ENCODE data around the gene MTCL3.
"Not testable (repeated sequence)": the region's sequence is repeated elsewhere in the genome, so short reads cannot be mapped to it uniquely, and the experiment has no call there.

MTCL3 gene

DNA sequence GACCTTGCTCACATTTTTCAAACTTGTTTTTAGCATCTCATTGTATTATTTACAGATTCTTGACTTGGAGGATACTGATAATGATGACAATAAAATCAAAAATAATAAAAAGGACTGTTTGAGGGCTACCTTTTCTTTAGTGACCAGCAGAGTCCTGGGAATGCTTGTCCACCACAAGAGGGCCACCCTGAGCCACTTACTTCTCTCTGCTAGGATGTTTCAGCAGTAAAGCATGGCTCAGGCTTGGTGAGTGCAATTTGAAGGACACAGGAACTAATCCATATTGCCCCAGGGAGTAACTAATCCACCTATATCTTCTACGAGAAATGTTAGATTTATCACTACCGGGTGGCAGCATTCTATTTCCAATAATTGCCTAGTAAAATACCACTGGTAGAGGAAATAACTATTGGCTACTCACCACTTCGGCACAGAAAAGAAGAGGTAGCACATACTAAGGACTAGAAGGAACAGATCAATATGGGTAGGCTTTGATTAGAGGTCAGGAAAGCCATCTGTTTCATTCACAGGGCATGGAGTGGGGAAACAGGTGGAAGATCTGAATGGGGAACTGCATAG, 54.2 kb downstream of the MTCL3 start:
- DNase-seq = peak; percentile 8 to 64 (median 40)

DNA sequence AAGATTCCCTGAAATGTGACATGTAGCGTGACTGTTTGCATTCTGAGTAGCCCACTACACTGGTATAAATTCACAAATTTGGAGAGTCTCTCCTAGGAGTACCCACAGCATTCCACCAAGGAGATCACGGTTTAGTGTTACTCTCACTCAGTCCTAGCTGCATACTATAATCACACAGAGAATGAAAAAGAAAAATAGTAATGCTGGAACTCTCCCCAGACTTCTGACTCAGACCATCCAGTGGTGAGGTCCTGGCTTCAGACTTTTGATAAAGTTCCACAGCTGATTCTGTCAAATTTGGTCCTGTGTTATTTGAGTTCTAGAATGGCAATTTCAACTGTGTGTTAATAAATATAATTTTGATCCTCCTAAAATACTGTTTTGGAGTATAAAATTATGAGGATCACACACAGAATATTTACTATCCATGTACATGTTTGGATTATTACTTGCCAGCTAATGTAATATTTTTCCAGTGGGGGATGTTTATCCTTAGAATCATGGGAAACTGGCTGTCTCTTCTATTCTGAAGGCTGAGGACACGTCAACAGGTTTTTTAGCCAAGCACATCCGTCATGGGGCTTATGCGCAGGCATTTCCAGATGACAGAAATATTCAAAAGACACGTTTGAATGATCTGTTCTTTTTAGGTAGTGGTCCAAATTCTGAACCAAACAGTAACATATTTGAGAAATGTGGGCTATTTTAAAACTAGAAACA, 54.8 kb downstream of the MTCL3 start:
- no peak for DNase-seq

DNA sequence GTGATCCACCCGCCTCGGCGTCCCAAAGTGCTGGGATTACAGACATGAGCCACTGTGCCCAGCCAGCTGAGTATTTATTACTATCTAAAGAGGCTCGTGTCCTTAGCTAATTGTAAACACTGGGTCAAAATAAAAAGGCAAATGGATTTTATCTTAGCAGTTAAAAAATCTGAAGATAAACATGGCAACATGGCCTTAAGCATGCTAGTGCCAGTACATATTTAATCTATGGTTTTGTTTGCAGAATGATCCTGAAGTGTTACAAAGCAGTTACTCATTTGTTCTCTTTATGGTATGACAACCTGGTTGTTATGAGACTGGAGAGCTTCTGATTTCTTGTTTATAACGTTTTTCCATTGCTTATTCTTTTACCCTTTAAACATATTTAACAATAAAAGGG, 56.1 kb downstream of the MTCL3 start:
- no peak for DNase-seq

DNA sequence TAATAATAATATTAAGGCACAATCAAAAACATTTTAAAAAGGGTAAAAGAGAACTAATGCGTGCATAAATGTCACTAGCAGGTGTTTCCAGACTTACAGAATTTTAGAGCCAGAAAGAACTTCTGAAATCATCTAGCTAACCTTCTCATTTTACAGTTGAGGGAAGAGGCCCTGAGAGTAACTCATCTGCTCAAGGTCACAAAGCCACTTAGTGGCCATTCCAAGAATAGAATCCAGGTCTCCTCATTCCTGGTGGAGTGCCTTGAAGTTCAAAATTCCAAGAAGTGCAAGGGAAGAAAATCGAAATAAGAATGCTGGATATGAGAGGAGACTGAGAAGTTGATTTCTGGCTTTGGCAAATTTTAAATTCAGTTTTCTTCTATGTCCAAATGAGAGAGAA, 56.8 kb downstream of the MTCL3 start:
- no peak for DNase-seq

DNA sequence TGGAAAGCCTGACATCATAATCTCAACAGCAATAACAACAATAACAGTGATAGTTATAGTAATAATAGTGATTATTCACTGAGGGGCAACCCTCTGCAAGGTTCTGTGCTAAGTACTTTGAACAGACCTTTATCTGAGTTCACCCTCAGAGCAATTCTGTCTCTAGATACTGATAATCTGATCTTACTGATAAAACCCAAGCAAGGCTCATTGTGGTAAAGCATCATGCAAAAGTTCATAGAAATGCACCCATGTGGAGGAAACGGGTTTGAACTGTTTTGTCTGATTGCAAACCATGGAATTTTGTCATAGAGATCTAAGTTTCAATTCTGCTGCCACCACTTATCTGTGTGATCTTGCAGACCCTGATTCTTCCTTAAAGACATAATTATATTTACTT, 58.7 kb downstream of the MTCL3 start:
- DNase-seq = peak in 1 of 5 experiments; percentile 86

DNA sequence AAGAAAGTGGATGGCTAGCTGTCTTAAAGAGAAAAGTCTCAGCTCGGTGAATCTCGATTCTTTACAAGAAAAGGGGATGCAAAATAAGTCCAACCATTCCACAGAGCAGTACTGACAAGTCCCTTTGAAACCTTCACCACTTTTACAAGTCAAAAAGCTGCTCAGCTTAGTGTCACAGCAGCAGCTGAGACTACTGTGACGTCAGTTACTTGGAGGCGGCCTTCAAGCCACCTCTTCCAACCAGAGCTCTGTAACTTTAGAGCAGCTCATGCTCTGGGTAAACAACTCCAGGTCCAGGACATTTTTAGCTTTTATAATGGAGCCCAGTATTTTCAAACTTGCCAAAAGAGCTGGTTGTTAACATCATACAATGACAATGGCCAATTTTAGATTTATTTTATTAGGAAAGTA, 59.9 kb downstream of the MTCL3 start, which contains the start of gene KIAA0408:
KIAA0408 (minus strand) TSS at position 159 of the 411 bp plus-strand sequence. CDS start 5,408 bp downstream, outside the sequence.
- peak in 1 of 5 experiments; percentile 48 for DNase-seq

DNA sequence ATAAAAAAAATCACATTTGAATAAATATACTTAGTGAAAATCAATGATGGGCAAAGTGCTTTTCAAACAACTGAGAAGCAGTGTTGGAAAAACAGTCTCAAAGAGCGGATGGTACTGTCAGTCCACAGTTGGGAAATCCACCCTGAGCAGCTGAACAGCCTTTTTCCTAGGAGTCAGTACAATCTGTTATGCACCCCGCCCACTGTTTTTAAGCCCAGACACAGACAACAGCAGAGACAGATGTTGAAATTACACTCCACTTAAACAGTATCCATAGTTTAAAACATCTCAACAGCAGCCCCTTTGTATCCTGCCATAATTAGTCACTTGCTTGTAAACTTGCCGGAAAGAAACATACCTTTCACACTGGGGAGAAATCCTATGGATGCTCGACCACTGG, 60.3 kb downstream of the MTCL3 start:
- no peak for DNase-seq

DNA sequence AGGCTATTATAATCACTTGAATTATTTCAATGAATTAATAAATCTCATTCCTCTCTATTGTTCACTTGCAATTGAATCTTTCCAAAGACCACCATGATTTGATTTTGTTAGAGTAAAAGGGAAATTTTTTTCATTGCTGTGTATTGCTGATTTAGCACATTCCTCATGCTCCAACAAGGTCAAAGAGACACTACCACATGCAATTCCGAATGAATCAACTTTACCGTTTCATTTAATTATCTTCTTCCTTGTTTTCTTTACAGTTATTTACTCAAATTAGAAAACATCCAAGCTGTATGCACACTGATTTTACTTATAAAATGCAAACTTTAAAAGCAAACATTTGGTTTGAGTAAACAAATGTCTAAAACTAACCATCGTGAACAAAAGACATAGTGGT, 60.9 kb downstream of the MTCL3 start:
- no peak for DNase-seq

DNA sequence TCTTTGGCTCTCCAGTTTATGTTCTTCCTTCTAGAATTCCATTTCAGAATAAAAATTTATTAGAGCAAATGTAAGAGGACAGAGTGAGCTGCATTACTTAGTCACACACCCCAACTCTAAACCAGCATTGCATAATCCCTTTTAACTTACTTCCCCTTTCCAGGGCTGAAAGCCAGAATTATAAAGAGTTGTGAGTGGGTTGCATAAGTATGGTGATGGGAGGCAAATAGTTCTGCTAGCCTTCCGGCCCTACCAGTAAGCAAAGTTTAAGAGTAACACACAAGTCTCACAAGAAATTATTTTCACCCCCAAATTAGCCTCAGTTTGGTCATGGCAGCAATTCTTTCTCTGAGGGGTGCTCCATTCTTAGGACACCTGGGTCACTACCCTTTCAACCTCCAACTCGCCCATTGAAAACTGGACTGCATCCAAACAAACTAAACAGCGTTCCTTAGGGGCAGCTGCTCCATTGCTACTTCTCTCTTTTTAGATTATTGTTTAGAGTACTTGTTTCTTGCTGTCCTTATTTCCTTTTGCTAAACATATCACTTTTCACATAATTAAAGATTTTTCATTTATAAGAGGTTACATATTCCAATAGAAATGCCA, 61.6 kb downstream of the MTCL3 start:
- no peak for DNase-seq

DNA sequence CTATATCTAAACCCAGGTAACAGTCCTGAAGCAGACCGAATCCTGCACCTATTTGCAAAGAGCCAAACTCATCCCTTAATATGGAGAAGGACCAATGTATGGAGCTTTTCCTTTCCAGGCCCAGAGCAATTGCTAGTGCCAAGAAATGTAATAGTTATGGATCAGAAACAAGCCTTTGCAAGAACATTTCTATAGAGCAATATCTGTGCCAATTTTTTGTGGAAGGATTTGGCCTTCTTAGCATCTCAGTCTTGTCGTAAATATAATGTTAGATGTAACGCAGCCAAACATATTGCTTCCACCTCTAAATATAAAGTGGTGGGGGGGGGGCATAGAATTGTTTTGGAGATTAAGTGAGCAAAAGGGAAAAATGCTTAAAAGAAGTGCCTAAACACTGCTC, 62.7 kb downstream of the MTCL3 start:
- DNase-seq = no peak

DNA sequence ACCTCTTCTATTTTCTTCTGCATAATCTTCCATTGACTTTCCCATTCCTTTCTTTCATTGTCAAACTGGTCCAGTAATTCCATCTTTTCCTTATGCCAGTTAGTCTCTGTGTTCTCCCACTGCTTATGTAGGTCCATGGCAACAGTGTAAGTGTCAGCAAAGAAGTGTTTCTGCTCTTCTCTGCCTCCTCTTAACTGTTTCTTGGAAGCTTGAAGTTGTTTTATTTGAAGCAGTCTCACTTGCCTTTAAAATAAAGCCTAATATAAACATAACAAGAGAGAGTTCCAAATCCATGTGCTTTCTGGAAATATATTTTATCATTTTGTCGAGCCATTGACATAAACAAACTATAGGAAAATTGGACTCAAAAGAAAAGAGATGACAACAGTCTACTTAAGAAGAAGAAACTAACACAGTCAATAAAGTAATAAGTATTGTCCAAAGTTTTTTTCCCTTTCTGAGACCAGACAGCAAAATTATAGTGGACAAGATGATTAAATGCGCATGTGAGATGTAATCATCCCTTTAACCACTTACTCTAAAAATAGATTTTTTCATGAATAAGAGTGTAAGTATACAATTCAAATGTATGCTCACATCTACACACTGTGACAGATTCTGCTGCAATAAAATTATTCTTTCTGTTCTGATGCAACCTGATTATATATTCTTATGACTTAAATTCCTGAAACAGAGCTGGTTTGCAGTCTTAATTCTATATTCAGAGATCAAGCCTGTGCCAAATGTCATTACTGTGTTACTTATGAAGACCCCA, 65.1 kb downstream of the MTCL3 start:
- DNase-seq = no peak

DNA sequence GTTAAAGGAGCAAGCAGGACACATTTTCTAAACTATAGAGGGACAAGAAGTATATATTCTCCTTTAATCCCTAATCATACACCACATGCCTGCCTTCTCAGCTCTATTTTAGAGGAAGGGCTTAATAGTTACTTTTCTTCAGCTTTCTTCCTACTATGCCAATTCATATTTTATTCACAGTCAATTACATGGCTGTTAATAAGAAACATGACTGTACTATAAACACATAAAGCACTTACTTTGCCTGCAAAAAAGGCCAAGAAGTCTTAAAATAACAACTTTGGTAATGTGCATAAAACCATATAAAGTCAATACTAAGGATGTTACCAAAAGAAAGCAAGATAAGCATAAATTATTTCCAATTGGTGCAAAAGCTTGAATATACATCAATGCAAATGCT, 66.3 kb downstream of the MTCL3 start:
- no peak for DNase-seq

DNA sequence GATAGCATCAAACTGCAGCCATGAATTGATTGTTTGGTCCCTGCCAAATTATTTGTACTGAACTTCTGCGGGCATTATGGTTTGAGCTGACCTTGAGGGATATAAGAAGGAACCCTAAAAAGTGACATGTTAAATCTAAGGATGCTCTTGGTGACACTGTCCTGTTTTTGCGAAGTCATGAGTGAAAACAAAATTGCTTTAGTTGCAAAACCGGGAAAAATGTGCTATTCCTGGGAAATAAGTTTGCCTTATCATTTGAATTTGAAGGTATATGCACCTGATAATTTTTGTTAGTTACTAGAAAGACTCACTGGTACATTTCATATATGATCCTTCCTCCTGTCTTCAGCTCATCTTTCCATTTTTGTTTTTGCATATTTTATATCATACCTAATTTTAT, 67.7 kb downstream of the MTCL3 start:
- no peak for DNase-seq

DNA sequence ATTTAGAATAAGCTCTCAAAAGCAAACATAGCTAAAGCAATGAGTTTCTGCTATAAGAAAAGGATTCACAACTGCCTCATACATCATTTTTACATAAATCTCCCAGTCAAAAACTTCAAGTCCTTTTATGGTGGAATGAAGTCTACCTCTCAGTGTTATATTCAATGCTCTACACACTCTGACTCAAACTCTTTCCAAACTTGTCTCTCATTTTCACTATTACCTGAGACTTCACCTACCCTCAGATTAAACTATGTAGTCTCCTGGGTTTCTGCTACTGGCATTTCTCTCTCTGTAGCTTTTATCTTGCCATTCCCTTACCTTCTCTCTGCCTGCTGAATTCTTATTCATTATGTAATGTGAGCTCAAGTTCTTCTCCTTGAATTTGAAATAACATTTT, 71.4 kb downstream of the MTCL3 start:
- DNase-seq = no peak

DNA sequence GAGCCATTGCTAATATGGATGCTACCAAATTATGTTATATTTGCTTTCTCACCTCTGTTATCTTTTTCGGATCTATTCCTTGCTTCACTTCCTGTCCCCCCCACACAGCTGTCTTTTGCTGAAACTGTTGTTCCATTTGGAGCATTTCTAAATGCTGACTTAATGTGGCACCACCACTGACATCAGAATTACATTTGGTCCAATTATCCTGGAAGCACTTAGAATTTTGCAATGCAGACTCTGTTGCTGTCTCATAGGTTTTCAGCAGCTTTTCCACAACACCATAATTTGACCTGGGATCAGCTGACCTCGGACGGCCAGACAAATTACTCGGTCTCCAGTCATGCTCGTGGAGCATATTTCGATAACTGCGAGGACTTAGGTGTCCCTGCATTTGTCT, 72.8 kb downstream of the MTCL3 start:
- peak in 1 of 5 experiments; percentile 26 for DNase-seq

DNA sequence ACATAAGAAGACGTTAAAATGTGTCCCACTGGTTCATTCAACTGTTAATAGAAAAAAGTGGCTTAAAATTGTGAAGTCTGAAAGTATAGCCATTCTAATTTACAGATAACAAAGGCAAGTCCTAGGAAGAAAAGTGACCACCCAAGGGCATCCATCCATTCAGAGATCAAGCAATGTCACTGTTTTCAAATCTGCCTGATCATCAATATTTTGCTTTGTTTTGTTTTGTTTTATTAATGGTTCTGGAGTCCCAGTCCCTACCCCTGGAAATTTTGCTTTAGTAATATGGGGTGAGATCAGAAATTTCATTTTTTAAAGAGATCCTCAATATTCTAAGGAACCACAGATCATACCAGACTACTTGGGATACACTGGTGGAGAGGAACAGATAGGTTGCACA, 77.3 kb downstream of the MTCL3 start:
- DNase-seq = no peak

DNA sequence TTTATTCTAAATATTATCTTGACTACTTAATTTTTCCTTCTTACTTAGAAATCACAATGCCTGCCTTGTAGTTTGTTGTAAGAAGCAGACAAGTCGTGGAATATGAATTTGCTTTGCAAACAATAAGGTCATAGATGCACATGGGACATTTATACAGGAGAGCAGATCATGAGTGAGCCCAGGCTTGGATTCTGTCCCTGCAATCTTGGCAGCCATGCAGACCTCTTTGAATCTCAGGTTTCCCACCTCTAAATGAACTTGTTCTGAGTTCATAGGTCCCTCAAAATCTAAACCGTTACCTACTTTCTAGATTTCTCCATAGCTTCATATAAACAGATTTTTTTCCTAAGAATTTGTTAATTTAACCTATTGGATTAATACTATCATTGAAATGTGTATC, 79.4 kb downstream of the MTCL3 start:
- DNase-seq = no peak

DNA sequence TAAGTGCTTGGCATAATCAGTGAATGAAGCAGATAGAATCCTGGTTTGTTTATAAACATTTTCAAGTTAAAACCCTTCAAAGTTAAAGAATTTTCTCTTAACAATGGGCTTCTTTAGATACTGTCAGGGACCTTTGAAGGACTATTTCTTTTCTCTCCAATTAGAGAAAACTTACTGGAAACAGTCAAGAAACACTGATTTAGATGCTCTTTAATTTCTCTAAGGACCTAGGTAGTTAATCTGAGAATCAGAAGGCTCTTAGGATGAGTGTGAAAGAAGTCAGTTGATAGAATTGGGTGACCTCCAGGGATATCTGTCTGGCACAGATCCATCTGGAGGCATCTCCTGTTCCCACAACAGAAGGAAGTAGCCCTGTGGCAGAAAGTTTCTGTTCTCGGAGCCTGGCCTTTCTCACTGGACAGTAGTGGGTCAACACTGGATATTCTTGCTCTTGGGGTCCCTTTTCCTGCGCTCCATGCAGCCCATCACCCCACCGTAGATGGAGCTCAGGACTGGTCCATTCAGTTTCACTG, 82.5 kb downstream of the MTCL3 start:
- no peak for DNase-seq

DNA sequence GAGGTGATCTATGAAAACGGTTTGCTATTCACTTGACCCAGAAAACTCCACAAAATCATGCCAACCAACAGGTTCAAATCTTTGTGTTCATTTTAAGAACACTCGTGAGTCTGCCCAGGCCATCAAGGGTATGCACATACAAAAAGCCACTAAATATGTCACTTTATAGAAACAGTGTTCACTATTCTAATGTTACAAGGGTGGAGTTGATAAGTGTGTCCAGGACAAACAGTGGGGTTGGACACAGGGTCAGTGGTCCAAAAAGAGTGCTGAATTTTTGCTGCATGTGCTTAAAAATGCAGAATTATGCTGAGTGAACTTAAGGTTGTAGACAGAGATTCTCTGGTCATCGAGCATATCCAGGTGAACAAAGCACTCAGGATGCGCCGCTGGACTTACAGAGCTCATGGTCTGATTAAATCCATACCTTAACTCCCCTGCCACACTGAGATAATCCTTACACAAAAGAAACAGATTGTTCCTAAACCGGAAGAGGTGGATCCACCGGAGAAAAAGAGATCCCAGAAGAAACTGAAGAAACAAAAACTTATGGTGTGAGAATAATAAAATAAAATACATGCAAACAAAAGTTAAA, 83.4 kb downstream of the MTCL3 start:
- no peak for DNase-seq

DNA sequence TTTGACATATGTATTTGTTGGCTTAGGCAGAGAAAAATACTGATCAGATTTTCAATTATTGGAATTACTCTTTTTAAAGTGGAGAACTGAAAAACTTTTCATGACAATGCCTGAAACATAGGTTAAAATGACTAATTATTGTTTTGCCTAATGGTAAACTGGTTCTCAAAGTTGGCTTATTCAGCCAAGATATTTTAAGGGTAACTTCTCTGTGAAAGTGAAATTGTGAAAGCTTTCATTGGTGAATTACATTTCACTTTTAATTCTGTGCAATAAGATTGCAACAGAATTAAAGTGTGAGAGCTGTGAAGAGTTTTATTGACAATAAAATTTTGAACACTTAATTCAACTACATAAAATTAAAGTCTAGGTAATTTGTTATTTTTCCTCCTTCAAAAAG, 84.5 kb downstream of the MTCL3 start:
- DNase-seq = no peak

DNA sequence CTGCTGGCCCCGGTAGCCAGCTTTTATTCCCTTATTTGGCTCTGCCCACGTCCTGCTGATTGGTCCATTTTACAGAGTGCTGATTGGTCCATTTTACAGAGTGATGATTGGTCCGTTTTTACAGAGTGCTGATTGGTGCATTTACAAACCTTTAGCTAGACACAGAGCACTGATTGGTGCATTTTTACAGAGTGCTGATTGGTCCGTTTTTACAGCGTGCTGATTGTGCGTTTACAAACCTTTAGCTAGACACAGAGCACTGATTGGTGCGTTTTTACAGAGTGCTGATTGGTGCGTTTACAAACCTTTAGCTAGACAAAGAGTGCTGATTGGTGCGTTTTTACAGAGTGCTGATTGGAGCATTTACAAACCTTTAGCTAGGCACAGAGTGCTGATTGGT, 90.6 kb downstream of the MTCL3 start:
- not testable (repeated sequence) for DNase-seq

DNA sequence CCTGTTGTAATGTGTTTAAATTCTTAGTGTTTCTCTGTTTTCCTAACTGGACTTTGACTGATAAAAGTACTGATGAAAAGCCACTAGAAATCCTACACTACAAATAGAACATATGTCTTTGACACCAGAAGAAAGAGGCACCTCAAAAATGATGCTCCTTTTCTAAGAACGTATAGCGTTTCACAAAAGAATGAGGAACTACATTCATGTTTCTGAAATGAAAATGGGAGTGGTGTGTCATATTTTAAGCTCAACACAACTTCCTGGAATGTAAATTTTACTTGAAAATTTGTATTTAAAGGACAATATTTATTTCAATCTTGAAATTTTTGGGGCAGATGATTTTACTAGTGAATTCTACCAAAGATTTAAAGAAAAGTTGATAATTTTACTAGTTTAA, 95.2 kb downstream of the MTCL3 start:
- DNase-seq = no peak

Measured in T-helper 2 cell (primary cell).